GM21367 (cell line): ENCODE results near the gene PRSS48.
"Not testable (repeated sequence)": the region's sequence is repeated elsewhere in the genome, so short reads cannot be mapped to it uniquely, and the experiment has no call there.

Experiments
- ATAC-seq: cut with Tn5 transposase; IDR thresholded peaks from one replicate; pipeline ENCODE4 v1.9.1; 2021; ENCODE audit not compliant: unreplicated experiment

PRSS48 gene, protein sequence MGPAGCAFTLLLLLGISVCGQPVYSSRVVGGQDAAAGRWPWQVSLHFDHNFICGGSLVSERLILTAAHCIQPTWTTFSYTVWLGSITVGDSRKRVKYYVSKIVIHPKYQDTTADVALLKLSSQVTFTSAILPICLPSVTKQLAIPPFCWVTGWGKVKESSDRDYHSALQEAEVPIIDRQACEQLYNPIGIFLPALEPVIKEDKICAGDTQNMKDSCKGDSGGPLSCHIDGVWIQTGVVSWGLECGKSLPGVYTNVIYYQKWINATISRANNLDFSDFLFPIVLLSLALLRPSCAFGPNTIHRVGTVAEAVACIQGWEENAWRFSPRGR

DNA sequence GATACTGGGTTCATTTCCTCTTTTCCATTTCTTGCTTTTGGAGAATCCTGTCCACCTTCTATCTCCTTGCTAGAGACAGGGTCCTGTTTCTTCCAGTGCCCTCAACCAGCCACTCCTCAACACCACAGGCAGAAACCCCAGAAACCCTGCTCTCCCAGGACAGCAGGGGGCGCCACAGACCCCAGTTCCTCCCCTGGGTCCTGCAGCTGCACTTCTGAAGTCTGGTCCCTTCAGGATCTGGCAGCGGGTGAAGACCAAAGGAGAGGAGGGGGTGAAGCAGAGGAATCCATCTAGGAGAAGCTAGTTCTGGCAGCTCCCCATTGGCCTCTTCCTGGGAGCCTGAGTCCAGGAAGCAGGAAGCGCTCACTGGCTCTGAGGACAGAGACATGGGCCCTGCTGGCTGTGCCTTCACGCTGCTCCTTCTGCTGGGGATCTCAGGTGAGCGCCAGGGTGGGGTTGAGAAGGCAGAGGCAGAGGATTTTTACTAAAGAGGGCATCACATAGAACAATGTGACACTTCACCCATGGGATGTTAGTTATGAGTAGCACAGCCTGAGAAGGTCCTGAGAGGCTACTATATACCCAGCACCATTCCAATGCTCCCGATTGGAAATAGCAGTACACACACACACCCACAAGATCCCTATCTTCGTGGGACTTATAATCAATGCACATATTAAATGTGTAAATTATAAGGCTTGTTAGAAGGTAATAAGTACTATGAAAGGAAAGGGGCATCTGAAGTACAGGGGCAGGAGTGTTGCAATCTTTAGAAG is at the start of gene PRSS48:
TSS of gene PRSS48 (plus strand) at position 375 of the 776 bp plus-strand sequence. CDS start at position 387, 12 bp downstream.
- peak; percentile 71 for ATAC-seq

DNA sequence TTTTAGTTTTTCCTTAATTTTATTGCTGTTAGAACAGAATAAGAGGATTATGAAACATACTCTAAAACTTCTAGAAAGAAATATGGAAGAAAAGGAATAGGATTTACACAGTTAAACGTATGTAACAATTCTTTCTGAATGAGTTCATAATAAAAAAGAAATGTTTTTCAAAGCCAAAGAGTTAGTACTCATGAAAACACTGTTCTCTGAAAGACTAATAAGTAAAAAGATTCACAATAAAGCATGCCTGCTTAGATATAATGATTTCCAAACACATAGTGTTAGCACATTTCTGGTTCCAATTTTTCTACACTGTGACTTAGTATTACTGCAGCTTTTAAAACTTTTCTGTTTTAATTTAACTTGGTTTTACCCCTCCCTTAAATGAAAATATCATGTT is 49.8 kb upstream of the PRSS48 start:
- no peak for ATAC-seq

DNA sequence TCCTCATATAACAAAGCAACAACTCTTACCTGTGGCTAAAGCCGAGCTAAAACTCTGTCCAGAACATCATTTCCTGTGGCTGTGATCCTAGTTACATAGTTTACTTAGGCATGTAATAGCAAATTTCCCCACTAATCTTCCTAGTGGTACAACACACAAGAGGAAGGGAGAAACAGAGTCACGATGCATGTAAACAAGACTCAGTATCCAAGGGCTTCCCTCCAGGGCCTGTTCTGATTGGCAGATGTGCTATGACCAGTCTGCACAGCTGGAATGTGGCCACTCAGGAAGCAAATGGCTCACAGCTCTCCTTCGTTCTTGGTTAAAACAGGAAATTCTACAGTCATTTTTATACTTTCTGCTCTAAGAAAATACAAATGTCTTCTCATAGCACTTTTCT is 49.2 kb upstream of the PRSS48 start:
- ATAC-seq: no peak

DNA sequence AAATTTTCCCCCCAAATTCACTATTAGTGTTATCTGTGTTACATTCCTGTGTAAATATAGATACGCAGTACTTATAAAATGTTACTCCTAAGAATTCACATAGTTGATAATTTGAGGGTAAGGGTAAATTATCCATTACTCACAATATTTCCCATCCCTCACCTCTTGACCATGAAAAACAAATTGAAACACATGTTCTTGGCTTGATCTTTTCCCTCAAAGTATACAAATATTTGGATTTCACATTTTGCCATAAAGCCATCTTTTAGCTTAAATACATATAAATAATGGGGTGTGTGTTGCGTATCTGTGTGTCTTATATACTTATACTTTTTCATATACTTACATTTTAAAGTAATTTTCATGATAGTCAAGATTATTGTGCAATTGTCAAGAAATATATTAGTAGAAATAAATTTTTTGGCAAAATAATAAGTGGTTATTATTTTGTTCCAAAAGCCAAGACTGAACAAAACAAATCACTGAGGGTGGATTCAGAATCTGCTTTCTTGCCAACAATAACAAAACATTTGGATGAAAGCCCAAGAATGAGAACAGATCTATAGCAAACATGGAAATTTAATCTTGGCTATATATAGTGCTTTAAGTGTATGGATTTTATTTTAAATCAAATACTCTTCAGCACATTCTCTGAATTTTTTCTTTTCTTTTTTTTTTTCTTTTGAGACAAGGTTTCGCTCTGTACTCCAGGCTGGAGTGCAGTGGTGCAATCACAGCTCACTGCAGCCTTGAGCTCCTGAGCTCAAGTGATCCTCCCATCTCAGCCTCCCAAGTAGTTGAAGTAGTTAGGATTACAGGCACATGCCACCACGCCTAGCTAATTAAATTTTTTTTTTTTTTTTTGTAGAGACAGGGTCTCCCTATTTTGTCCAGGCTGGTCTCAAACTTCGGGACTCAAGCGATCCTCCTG is 48.5 kb upstream of the PRSS48 start:
- ATAC-seq: no peak

DNA sequence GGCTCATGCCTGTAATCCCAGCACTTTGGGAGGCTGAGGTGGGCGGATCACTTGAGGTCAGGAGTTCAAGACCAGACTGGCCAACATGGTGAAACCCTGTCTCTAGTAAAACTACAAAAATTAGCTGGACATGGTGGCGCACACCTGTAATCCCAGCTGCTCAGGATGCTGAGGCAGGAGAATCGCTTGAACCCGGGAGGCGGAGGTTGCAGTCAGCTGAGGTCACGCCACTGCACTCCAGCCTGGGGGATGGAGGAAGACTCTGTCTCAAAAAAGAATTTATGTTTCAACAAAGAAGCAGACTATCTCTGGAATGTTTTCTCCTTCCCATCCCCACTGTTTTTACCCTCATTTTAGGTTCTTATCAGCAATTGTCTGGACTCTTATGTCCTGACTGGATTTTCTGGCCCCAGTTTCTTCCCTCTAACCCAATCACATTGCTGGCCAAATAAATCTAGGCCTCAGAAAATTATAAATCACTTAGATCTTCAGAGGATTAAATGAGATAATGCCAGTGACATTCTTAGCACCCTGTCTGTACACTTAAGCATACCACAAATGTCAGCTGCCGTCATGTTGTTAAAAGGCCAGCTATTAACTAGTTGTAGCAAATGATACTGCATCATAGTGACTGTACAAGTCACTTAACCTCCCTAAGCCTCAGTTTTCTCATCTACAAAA is 44.9 kb upstream of the PRSS48 start:
- ATAC-seq: no peak

DNA sequence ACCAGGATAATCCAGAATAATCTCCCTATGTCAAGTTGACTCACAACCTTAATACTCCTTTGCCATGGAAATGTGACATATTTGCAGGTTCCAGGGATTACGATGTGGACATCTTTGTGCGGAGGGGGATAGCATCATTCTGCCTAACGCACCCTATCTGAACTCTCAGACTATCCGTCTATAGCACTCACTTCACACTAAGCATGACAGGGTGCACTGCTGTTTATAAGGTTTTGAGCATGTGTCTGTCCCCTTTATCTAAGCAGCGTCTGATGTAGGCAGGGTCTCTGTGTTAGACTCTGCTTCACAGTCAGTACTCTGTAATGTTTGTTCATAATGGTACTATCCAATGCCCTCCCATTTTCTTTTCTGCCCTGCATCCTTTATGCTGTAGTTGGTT is 43.4 kb upstream of the PRSS48 start:
- ATAC-seq: no peak

DNA sequence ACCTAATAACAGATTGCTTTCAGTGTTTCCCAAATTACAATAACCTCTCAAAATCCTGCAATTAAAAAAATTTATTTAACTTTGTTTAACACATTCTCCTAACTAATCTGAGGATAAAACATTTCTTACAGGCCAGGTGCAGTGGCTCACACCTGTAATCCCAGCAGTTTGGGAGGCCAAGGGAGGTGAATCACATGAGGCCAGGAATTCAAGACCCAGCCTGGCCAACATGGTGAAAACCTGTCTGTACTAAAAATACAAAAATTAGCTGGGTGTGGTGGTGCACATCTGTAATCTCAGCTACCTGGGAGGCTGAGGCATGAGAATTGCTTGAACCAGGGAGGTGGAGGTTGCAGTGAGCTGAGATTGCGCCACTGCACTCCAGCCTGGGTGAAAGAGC is 41.6 kb upstream of the PRSS48 start:
- ATAC-seq: not testable (repeated sequence)

DNA sequence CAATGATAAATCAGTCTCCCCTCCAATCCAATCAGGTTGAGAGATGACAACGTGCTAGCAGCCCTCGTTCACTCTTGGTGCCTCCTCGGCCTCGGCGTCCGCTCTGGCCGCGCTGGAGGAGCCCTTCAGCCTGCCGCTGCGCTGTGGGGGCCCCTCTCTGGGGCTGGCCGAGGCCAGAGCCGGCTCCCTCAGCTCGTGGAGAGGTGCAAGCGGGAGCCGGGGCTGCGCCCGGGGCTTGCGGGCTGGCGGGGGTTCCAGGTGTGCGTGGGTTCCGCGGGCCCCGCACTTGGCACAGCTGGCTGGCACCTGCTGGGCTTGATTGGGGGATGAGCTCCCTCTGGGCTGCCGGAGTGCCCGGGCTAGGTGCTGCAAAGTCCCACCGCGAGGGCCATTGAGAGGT is 40.9 kb upstream of the PRSS48 start:
- no peak for ATAC-seq

DNA sequence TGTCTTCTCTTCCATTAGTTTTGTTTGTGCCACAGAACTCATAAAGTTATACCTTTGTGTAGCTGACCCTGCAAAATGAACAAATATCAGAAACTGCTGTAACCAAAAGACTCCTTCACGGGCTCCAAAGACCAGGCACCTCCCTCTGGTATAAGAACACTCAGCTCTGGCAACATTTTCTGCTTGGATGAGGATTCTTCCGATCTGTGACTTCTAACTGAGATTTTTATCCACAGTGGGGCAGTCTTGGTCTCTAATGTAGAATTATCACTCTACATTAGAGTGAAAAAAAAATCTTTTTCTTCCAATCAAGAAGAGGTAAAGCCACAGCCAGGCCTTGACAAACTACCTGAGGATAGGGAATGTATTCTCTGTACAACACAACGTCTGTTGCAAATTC is 38.5 kb upstream of the PRSS48 start:
- ATAC-seq: no peak

DNA sequence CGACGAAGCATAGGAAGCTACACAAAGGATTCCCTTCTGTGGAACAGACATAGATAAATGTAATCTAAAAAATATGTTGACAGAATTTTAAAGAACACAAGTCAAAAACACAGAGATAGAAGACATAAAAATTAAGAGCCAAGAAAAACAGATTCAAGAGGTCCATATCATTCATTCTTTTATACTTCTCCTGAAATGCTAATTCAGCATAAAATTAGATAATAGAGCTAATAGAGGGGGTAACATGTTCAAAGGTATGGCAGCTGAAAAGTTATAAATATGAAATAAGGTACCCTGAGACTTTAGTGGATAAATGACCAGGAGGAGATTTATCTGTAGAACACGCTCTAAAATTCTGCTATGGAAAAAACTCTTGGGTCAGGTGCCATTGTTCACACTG is 37.4 kb upstream of the PRSS48 start:
- no peak for ATAC-seq

DNA sequence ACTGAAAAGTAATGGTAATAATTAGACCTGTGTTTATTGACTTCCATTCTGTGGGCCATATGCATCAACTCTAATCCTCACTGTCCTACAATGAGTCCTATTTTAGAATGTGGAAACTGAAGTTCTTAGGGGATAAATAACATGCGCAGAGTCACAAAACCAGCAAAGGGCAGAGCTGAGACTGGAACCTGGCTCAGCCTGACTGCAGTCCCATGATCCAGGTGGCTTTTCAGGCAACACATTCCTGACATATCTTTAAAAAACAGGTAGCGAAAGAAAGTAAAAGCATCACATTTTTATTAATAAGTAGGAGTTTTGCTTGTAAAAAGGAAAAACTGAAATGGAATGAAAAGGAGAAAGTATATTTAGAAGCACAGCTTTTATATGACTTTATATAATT is 34.7 kb upstream of the PRSS48 start:
- ATAC-seq: no peak

DNA sequence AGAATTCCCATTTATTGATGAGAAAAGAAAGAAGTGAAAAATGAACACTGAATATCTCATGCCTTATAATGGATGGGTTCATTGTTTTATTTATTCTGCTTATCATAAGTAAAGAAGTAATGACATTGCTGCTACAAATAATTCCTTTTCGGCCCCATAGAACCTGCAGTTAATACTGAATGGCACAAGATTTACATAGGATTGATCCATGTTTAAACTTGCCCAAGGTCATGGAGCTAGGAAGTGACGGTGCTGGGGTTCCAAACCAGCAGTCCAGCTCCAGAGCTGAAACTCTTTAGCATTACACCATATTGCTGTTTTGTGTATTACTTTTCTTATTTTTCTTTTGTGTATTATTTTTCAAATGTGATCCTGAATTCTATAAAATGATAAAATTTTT is 30.2 kb upstream of the PRSS48 start:
- no peak for ATAC-seq

DNA sequence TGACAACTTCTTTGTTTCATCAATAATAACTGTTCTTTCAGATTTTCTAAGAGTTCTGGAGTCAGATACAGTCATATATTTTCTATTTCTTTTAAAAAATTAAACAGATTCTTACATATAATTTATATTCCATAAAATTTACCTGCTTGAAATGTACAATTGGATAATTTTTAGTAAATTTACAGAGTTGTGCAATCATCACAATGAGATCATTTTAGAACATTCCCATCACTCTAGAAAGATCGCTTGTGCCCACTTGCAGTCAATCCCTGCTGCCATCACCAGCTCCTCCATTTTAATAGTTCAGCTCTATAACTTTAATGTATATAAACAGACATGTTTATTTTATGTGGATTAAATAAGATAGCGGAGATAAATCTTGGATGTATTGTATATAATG is 29.6 kb upstream of the PRSS48 start:
- no peak for ATAC-seq

DNA sequence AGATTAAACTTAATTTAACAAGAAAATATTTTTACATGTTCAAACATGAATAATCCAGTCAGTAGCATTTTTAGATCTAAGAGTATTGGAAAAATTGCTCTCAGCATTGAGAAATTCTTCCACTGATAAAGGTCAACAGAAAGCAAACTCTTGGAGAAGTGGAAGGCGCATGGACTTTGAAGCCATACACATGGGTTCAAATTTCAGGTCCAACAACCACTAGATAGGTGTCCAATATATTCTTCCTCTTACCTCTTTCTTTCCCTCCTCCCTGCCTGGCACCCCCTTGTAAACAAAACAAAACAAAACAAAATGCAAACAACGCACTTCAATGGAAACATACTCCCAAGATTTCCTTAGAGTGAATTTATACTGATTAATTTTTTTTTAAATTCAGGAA is 28.4 kb upstream of the PRSS48 start:
- ATAC-seq: no peak

DNA sequence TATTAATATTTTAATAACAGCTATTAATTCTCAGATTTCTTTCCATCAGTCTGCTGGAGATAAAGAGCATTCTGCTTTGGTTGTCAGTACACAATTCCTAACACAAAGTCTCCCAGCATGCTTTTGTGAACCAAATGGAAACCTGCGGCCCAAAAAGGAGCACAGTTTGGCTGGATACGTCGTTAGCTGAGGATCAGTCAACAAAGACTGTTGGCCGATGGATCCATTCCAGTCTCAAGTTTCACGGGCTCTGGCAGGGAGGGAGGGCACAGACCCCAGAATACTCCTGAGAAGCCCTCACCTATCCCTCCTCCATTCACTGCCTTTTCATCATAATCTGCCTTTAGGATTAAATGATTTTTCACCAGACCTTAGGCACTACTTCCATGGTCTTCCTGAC is 26.3 kb upstream of the PRSS48 start:
- ATAC-seq: no peak

DNA sequence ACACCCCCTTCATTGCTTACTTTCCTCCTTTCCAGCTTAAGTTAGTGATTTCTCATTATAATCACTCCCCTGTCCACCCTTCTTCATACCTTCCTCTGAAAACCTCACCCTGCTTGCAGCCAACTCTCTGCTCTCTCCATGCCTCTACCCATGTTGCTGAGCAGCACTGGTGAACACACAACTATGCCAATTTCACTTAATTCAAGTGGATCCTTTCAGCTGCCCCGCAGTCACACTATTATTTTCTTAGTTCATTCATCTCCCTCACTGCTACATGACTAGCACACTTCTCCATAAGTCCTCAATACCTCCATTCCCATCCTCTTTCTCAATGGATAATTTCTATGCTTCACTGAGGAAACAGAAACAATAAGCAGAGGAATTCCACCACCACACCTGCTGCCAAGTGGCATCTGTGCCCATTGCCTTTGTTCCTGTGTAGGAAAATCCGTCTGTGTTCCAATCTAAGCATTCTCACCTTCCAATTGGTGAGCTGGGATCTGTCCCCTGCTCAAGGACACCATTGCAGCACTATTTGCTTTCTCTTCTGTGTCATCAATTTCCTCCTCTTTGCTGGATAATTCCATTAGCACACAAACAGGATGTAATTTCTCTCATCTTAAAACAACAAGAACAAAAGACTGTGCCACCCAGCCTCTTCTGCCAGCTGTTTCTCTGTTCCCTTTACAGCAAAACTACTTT is 25.2 kb upstream of the PRSS48 start:
- no peak for ATAC-seq

DNA sequence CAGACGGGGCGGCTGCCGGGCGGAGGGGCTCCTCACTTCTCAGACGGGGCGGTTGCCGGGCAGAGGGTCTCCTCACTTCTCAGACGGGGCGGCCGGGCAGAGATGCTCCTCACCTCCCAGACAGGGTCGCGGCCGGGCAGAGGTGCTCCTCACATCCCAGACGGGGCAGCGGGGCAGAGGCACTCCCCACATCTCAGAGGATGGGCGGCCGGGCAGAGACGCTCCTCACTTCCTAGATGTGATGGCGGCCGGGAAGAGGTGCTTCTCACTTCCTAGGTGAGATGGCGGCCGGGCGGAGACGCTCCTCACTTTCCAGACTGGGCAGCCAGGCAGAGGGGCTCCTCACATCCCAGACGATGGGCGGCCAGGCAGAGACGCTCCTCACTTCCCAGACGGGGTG is 21.7 kb upstream of the PRSS48 start:
- not testable (repeated sequence) for ATAC-seq

DNA sequence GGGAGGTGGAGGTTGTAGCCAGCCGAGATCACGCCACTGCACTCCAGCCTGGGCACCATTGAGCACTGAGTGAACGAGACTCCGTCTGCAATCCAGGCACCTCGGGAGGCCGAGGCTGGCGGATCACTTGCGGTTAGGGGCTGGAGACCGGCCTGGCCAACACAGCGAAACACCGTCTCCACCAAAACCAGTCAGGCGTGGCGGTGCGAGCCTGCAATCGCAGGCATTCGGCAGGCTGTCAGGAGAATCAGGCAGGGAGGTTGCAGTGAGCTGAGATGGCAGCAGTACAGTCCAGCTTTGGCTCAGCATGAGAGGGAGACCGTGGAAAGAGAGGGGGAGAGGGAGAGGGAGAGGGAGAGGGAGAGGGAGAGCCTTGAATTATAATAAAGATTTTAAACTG is 21.3 kb upstream of the PRSS48 start:
- ATAC-seq: not testable (repeated sequence)

DNA sequence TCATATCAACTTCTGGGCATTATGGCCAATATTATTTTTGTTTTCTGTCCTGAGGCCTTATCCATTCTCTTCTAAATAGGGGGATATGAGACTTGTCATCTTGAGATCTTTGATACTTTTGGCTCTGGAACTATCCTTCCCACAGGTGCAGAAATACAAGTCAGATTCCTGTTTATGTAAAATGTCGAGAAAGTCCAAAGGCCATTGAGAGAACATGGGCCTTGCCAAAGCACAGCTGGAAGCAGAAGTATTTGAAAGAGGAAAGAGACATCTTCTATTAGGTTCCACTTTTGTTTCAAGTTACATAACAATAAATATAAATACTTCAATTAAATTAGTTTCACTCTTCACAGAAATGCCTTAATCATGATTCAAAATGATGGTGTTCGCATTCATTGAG is 20.8 kb upstream of the PRSS48 start:
- no peak for ATAC-seq

DNA sequence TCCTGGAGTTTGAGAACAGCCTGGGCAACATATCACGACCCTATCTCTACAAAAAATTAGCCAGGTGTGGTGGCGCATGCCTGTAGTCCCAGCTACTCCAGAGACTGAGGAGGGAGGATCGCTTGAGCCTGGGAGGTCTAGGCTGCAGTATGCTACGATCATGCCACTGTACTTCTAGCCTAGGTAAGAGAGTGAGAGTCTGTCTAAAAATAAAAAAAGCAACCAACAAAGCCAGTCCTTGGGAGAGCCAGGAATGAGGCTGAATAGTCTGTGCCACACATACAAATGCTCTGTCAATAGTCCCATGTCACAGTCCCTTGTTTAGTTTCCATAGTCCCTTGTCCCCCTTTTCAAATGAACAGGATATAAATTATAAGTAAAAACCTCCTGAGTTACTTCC is 19.3 kb upstream of the PRSS48 start:
- no peak for ATAC-seq
